GM19455 (cell line): ENCODE results near the gene CDC25A.

Experiments used
- ATAC-seq: cut with Tn5 transposase; IDR thresholded peaks from one replicate; pipeline ENCODE4 v1.9.1; 2021; ENCODE audit not compliant: unreplicated experiment

The CDC25A gene

DNA sequence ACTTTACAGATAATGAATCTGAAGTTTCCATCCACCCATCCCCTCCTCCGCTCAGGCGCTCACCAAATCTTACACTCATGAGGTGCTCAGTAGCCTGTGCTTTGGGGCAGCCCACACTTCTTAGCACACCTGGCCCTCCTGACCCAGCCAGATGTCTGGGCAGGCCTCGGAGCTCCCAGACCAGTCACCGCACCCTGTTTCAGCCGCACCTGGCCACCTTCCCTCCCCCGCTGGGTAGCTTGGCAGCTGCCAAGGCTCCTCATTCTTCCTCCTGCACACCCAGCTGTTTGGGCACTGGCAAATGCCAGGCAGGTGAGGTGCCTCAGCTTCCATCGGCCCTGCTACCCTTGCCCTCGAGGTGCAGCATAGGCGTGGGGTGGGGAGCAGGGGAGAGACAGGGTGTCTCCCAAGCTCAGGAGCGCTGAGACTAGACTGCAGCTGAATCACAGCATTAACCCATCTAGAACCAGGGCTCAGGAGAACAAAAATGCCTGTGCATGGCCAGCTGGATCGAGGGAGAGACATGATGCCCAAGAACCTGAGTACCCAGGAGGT, 45.8 kb downstream of the CDC25A start:
- ATAC-seq, result no peak

DNA sequence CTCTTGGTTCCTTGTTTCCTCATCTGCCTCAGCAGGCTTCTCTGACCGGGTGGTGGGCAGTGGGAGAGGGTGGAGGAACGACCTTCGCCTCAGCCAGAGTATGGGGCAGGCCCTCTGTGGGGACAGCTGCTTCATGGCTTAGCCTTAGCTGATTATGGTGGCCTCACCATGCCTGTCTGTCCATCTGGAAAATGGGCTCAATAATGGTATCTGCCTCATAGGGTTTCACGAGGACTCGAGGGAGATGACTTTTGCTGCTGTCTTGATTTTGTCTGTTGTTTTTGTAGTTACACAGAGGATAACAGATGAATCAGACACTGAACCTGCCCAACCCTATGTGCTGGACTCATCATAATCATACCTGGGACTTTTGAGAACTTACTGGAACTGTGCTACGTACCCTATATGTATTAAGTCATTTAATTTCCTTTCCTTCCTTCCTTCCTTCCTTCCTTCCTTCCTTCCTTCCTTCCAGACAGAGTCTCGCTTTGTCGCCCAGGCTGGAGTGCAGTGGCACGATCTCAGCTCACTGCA, 46.5 kb downstream of the CDC25A start:
- ATAC-seq, result no peak

DNA sequence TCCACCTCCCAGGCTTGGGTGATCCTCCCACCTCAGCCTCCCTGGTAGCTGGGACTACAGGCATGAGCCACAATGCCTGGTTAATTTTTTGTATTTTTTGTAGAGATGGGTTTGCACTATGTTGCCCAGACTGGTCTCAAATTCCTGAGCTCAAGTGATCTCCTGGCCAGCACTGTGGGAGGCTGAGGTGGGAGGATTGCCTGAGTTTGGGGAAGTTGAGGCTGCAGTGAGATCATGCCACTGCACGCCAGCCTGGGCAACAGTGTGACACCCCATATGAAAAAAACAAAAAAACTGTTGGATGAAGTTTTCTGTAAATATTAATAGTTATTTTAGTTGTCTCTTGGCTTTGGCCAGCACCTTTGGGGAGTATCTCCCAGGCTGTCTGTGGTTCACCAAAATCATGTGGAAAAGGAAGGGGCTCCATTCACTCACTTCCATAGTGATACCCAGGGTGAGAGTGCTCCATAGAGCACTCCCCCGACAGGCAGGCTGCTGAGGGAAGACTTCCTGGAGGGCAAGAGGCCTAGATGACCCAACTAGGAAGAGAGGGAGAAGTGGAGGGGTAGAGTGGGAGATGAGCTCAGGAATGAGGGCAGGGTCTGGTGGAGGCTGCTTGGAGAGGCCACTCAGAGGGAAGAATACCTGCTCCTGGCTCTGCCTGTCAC, 47.1 kb downstream of the CDC25A start:
- ATAC-seq, result no peak

DNA sequence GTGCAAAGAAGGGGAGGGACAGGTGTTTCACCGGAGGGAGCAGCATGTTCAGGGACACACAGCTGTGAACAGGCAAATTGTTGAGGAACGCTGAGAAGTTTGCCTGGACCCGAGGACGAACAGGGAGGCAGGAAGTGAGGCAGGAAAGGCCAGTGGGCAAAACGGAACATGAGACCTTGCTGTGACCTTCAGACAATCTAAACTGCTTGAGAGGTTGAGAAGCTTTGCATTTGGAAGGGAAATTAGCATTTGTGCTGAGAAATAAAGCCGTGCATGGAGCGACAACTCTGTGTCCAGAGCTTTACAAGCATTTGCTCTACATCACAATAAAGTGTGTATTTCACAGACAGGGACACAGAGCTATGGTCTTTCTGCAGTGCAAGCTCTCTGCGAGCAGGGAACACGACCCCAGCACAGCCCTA, 47.9 kb downstream of the CDC25A start:
- ATAC-seq, result no peak

DNA sequence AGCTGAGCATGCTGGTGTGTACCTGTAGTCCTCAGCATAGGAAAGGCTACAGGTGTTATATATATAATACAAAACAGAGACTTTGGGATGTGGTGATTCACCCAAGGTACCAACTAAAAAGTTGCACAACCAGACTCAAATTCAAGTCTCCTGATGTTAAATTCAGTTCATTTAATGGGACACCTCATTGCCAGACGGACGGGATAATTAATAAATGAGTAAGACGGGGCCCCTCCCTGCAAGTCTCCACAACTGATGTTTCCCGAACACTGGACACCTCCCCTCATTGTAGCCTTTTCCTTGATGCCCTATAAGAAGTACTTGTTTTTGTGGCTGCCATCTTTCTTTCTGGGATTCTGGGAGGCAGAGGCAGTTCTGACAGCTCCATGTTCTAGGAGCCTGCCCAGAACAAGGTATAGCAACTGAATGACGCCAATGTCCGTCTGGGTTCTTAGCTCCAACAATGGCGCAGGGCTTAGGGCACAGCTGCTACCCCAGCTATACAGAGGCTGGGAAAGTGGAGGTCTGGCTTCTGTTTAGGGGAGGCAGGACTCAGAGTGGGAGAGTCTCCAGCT, 50.7 kb downstream of the CDC25A start:
- no peak for ATAC-seq

DNA sequence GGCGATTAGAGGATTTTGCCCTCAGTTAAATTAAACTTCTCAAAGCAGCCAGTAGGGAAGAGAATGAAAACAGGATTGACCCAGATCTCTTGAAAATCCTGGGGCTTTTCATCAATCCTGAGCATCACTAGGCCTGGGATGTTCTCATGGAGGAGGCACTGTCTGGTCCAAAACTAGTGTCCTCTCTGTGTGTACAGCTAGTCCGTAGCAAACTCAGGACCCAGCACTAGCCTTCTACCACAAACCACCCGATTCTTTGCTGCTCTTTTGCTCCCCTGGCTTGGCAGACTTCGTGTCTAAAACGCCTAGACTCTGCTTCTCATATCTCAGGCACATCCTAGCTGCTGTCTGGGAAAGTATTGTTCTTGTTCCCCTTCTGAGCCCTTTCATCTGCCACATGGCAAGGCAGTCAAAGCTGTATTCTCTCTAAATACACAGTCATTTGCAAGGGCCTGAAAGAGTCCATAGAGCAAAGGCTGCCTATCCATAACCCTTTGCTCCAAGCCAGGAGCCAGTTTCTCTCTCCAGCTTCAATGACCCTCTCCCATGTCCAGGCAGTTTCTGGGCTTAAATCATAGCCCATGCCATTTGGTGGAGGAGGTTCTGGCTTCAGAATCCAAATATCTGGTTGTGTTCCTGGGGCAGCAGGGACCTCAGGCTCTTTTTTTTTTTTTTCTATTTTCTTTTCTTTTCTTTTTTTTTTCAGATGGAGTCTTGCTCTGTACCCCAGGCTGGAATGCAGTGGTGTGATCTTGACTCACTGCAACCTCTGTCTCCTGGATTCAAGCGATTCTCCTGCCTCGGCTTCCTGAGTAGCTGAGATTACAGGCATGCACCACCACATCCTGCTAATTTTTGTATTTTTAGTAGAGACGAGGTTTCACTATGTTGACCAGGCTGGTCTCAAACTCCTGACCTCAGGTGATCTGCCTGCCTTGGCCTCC, 52.4 kb downstream of the CDC25A start:
- no peak for ATAC-seq

DNA sequence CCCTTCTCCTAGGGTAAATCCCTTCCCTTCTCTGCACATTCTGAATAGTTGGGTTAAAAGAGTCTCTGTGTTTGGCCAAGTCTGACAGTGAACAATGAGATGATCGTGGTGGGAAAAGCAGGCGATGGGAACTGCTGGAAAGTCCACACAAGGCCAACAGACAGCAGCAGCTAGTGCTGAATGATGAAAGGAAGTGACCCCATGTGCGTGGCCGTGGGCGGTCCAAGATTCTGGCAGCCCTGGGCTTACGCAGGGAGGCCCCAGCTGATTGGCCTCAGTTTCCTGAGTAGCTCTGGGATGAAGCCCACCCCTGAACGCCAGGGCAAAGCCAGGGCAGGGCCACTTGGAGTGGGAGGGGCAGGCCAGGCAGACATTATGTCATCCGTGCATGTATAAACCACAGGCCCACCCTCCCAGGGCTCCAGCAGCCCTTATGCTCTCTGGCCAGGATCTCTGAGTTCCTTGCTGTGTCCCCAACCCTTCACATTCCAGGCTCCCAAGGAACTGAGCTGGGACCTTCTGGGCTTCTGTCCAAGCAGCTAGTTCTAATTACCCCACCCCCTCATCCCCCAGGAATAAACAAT, 57.8 kb downstream of the CDC25A start:
- ATAC-seq, result no peak

DNA sequence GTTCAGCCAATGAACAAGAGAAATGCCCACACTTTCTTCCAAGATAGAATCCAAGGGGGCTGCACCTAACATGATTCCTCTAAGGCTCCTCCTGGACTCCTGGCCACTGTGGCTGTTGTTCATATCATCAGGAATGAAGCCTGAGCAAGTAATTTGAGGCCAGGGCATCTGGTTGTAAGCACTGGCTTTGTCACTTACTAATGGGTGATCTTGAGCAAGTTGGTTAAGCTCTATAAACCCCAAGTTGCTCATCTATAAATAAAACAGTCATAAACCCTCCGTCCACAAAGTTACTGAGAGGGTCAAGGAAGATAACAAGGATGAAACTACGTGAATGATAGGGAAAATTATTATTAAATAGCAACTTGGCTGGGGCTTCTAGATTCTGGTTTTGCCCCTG, 58.3 kb downstream of the CDC25A start:
- no peak for ATAC-seq

DNA sequence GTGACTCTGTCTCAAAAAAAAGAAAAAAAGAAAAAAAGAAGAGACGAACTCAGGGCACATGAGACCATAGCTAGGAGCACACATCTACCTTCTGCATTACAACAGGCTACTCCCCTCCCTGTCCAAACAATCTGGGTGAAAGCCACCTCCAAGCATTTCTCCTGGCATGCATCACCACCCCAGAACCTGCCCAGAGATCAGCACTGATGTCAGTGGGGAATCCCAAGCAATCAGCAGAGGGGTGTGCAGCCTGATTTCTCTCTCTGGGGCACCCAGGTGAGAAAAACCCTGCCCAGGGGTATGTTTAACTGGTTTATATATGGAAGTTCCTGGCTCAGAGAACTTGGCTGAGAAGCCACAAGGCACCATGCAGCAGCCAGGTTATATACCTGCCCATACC, 59.4 kb downstream of the CDC25A start:
- no peak for ATAC-seq

DNA sequence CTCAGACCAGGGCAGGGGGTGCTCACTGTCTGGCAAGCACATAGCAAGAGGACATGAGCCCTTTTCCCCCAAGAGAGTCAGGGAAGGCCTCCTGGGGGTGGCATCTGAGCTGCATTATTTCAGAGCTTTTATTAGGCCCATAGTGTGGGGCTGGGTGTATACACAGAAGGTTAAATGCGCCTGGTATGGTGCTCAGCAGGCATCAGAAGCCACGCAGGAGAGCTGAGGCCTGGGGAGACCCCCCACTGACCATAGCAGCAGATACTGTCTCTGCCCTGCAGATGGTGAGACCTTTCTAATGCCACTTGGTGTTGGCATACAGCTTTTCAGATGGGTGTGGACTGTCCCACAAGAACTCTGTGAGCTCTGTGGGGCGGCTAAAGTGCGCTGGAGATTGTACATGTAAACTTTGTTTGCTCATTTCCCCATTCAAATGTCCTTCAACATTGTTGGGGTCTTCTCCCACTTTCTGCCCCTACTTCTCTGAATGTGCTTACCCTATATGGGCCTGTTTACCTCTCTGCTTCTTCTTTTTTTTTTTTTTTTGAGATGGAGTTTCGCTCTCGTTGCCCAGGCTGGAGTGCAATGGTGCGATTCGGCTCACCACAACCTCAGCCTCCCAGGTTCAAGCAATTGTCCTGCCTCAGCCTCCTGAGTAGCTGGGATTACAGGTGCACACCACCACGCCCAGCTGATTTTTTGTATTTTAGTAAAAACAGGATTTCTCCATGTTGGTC, 62.2 kb downstream of the CDC25A start:
- no peak for ATAC-seq

DNA sequence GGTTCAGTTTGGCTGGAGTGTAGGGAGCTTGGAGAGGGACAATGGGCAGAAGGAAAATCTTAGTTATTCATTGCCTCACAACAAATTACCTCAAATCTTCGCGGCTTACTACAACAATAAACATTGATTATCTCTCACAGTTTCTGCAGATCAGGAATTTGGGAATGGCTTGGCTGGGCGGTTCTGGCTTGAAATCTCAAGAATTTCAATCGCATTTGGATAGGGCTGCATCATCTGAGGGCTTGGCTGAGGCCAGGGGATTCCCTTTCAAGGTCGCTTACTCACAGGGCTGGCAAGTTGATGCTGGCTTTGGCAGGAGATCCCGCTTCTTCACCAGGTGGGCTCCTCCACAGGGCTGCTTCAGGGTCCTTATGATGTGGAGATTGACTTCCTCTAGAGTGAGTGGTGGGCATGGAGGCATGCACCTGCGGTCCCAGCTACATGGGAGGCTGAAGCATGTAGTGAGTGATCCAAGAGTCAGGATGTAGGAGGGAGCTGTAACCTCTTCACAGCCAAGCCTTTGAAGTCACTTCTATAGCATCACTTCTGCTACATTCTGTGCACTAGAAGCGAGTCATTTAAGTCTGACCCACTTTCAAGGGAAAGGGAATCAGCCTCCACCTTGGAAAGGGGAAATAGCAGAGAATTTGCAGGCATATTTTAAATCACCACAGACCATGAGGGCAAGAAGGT, 63.1 kb downstream of the CDC25A start:
- no peak for ATAC-seq

DNA sequence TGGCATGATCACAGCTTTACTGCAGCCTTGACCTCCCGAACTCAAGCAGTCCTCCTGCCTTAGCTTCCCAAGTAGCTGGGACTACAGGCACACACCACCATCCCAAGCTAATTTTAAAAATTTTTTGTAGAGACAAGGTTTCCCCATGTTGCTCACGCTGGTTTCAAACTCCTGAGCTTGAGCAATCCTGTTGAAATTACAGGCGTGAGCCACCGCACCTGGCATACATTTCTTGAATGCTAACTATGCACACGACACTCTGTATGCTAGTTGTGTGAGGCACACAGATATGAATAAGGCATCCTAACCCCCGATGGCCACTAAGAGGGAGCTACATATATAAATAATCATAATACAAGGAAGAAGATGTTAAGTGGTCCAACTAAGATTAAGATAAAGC, 64.9 kb downstream of the CDC25A start:
- ATAC-seq, result no peak

DNA sequence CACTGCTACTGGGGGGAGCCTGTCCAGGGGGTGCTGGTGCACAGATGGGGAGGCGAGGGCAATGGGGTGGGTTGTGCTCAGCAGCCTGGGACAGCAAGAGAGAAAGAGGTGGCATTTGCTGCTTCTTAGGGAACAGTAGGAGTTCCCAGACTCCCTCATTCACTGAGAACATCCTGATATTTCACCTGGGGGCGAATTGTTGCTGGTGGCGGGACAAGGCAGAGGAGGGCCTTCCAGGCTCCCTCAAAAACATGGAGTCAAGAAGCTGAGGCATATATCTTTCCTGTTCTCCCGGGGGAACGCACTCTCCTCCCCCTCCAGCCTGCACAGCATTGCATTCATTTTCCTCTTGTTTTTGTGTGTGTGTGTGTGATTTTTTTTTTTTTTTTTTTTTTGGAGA, 65.7 kb downstream of the CDC25A start:
- ATAC-seq, result no peak

DNA sequence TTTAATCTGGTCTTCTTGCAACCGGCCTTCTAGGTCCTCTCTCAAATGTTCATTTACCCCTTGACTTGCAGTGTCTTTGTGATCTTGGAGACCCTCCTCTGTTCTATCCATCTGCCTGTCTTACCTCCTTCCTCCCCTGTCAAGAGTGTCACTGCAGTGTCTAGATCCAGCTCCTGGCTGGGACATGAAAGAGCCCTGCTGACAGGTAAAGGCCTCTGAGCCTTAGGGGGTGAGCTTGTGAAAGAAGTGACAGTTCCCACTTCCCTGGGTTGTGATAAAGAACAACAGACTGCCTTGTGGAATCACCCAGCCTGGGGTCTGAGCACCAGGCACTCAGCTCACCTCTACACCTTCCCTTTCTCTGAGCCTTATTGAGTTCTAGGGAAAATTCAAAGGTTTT, 68.0 kb downstream of the CDC25A start:
- no peak for ATAC-seq

DNA sequence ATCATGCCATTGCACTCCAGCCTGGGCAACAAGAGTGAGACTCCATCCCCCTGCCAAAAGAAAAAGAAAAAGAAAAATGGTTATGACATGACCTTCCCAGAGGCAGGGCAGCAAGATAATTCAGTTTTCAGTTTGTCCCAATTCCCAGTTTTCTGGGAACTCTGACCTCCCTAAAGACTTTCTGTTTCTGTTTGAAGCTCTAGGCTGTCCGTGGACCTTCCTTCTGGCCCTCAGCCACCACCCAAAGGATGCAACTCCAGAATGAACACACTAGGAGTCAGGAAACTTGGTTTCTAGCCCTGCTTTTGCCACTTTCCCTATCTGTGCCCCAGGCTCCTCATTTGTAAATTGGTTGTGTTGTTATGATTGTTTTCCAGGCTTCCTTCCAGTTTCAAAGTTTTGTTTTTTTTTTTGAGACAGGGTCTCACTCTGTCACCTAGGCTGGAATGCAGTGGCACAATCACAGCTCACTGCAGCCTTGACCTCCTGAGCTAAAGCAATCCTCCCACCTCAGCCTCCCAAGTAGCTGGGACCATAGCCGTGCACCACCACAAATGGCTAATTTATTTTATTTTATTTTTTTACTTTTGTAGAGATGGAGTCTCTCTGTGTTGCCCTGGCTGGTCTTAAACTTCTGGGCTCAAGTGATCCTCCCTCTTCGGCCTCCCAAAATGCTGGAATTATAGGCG, 68.6 kb downstream of the CDC25A start:
- ATAC-seq, result no peak

DNA sequence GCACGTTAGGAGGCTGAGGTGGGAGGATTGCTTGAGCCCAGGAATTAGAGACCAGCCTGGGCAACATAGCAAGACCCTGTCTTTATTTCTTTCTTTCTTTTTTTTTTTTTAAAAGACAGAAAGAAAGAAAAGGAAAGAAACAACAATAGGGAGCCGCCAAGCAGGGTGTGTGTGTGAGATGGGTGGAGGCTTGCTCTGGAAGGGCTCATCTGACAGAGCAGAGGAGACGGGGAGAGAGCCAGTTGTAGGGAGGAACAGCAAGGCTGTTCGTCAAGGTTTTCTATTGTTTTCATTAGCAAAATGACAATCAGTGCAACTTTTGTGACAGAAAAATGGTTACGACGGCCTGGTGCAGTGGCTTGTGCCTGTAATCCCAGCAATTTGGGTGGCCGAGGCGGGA, 69.3 kb downstream of the CDC25A start:
- no peak for ATAC-seq

DNA sequence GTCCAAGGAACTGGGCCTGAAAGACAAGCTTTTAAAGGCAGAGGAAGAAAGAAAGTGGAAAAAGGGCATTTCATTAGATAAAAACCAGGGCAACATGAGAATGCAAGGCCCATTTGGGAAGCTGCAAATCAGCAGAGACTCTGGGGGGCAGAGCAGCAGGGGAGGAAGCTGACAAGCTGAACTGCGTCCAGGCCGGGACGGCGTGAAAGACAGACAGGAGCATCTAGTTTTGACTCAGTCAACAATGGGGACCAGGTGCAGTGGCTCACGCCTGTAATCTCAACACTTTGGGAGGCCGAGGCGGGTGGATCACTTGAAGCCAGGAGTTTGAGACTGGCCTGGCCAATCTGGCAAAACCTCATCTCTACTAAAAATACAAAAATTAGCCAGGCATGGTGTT, 69.9 kb downstream of the CDC25A start:
- no peak for ATAC-seq

DNA sequence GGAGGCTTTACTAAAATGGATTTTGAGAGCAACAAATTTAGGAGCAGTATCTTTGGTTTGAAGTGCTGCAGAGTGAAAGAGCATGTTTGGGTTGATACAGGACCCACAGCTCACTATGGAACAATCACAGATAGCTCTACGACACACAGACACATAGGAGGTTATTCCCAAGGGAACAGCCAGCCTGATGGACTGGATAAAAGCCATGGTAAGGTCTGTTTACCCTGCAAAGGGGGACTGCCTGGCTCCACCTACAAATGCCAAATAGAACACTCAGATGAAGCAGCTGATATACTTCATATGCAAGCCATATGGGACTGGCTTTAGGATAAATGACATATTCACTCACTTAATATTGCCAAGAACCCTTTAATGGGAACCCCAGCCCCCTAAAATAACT, 75.4 kb downstream of the CDC25A start:
- no peak for ATAC-seq

DNA sequence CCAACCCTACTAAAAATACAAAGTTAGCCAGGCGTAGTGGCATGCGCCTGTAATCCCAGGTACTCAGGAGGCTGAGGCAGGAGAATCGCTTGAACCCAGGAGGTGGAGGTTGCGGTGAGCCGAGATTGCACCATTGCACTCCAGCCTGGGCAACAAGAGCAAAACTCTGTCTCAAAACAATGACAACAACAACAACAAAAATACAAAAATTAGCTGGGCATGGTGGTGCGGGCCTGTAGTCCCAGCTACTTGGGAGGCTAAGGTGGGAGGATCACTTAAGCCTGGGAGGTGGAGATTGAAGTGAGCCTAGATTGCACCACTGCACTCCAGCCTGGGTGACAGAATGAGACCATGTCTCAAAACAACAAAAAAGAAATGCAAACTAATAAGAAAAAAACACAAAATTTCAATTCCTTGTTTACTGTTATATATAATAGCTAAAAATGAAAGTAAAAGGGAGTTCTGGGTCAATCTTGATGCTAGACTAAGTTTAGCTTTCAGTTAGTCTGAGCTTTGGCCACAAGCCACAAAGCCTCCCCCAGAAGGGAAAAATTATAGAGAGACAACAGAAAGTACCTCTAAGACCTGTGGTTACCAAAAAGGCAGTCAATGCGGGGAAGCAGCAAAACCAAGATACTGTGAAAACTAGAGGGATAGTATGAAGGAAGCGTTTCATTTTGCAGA, 76.0 kb downstream of the CDC25A start:
- peak; percentile 93 for ATAC-seq
